Posterior vena cava (tissue), 2 donors: ENCODE measurements around the gene FAM50B. TPM values are rescaled to one million over a fixed set of nuclear protein-coding genes. Genes with fewer than 3 reads are reported as not detected.

Experiments used
- DNase-seq: peaks from one replicate; pipeline ENCODE4 v3.0.0-alpha.2; 2020; ENCODE audit warnings: low spot score
- intact Hi-C, 2 donors: fragments of 100-400 bp; cut with DNase I; formaldehyde crosslinking; loops; one replicate each; pipeline versions ENCODE4 v1.14.1 to v1.14.2; 2022 to 2023
- total RNA-seq, 2 donors: library from RNA; stranded (reverse); fragmentation: NEBNext Ultra II Directional; extraction: Animal tissue kit (Norgen Biotek cat#: 25700); gene quantifications; one replicate each; pipeline ENCODE4 v1.2.1, GENCODE V29; 2021
- donor health status: DM: yes; HTN: yes; CAD: no.
- donor health status: DM: yes; HTN: yes; CAD: no.

Gene FAM50B
- total RNA-seq, 2 donors from 2014 or later = 4.8 to 7.5 TPM

DNA sequence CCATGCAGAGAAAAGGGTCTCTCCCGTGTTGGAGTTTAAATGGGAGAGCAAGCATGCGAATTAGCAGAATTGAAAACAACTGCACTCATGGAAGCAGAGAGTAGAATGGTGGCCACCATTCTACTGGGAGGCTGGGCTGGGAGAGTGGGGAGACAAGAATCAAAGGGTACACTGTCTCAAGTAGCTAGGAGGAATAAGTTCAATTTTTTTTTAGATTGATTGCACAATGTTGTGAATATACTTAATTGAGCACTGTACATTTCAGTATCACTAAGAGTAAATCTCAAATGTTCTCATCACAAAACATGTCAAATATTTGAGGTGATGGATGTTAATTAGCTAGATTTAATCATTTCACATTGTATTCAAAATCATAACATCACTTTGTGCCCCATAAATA lies 34.6 kb upstream of the FAM50B start:
- DNase-seq = no peak
- intact Hi-C loops = no loop called here

DNA sequence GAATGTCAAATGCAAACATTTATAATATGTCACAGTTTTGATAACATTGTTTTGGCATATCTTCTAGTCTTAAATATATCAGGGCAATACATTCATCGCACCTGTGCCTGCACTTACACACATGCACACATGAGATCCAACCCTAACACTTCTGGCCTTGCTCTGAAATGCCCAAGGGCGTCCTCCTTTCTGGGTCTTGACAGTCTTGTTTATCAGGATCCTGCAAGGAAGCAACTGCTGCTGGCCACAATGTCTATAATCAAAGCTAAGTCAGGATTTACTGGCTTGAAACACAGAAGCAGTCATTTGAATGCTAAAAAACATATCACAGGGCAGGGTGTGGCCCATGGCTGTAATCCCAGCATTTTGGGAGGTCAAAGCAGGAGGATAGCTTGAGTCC lies 32.9 kb upstream of the FAM50B start:
- intact Hi-C loops = no loop called here
- DNase-seq = no peak

DNA sequence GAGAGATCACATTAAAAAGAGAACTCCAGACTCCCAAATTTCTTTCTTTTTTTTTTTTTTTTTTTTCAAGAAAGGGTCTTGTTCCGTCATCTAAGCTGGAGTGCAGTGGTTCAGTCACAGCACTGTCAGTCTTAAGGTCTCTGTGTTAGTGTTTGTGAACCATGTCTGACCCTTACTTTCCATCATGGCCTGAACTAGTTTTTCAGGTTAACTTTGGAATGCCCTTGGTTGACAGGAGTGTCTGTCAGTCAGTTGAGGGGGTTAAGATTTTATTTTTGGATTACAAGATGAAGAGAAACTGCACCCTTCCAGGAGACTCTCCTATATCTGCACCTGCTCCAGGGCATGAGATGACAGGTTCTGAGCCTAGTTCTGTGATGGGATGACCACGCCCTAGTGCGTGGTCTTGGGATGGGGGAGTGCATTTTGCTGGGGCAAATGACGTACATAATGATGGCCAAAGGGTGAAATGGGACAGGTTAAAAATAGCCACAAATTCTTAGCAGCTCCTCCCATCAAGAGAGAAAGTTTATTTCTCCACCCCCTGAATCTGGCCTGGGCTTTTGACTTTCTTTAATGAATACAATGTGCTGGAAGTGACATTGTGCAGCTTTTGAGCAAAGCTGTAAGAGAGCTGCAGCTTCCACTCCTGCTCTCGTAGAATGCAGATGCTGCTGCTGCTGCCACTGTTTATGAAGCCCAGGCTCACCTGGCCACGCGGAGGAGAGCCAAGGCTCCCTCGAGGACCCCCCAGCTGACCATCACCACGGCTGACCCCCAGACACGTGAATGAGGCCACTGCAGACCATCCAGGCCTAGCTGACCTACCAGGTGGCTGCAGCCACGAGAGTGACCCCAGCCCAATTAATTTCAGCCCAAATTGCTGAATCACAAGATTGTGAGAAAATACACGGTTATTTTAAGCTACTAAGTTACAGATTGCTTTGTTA lies 29.7 kb upstream of the FAM50B start:
- no peak for DNase-seq
- intact Hi-C loops = no loop called here

DNA sequence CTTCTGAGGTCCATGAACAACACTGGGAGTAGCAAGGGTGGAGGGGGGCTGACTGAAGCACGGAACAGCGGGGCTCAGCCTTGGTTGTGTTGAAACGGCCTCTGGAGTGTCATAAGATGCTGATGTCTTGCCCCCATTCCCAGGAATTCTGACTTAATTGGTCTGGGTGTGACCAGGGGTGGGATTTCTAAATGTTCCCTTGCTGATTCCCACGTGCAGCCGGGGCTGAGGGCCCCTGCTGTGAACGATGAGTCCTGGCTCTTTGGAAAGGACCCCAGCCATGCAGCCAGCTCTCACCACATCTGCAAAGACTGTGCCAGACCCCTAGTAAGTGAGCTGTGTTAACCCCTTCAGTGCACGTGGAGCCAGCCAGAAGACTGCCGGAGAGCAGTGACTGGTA lies 28.6 kb upstream of the FAM50B start:
- no peak for DNase-seq
- intact Hi-C loops = no loop called here

DNA sequence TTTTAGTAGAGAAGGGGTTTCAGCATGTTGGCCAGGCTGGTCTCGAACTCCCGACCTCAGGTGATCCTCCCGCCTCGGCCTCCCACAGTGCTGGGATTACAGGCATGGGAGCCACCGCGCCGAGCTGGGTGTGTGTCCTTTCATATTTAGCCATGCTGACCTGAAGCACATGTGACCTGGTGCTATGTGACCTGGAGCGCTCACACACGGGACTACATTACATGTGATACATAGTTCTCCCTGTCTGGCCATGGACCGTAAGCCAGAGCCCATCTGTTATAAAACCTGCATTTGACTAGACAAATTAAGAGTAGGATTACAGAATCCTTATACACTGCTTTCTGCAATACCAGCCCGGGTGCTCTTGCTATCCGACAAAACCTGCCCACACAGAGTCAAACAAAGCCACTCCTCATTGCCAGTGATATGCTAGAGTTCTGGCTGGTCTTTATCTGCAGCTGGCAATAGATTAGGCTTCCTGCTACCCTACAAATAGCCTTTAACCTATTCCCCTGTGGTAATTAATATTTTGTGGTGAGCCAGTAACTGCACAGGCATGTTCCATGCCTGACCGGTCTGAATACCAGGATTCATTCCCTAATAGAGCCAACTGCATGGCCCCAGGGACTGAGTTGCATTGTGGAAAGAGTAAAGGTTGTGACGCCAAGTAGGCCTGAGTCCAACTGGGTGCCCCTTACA lies 26.3 kb upstream of the FAM50B start:
- intact Hi-C loops = loop anchor here in 1 of 2 donors (1.0 kb wide), 1 partner anchor 73 kb away; no protein-coding TSS in a partner anchor
- DNase-seq = no peak

DNA sequence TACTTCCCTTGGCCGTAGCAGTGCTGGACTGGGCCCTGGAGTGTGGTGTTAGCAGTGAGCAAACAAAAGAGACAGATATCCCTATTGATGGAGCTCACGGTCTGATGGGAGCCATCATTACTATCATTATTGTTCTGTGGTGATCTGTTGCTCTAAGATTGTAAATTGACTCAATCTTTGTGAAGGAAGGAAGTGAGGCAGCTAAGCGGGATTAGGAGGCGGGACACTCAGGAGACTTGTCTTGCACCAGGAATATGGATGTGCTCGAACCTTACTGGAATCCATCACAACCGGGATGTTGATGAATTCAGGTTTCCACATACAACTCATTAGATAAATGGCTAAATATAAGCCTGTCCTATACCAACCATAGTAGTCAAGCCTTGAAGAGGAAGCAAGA lies 25.5 kb upstream of the FAM50B start:
- DNase-seq = no peak
- intact Hi-C loops = loop anchor here in 1 of 2 donors (1.0 kb wide), 1 partner anchor 73 kb away; no protein-coding TSS in a partner anchor

DNA sequence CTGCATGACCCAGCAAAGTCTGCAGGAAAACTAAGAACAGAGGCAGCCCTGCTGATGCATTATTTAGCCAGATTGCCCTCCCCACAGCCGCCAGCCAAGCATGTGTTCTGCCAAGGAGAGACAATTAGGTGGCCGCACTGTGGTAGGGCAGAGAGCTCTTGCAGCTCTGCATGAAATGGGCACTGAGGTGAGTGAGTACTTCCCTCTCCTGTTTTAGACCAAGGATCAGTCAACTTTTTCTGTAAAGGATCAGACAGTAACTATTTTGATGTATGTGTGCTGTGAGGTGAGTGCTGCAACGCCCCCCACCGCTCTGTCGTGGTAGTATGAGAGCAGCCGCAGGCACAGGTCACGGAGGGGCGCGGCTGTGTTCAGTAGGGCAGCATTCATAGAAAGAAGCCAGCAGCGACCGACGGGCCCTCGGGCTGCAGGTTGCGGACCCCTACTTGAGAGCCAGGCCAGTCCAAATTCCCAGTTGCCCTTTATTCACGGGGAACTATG lies 23.8 kb upstream of the FAM50B start:
- DNase-seq = peak; percentile 83
- intact Hi-C loops = loop anchor here in 1 of 2 donors (5.0 kb wide), 1 partner anchor 73 kb away; the partner anchor contains the start of gene PXDC1

DNA sequence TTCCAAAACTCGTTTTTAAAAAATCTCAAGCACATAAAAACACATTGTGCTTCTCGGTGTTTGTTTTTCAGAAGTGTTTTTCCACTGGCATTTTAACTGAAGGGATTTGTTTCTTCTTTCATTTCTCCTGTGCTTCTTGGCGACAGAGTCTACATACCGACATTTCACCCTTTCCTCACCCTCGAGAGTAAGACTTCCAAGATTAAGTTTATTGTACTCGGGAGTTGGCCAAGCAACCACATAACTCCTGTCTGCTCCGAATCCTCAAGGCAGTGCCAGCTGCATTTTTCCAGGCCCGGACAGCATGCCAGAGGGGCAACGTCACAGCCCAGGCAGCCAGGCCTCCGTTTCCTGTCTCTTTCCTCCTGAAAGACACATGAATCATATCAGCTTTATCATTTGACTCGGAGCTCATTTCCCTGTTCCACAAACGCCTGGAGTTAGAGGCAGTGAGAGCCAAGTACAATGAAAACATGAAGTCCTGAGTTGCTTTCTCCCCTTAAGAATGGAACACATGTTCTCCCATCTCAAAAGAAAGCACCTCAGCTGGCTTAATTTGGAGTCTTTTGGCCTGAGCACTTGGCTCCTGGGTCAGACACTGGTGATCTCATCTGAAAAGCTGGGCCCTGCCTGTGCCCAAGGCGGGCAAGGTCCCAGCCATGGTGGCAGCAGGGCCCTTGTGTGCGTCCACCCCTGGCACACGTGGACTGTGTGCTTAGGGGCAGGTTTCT lies 23.2 kb upstream of the FAM50B start:
- intact Hi-C loops = loop anchor here in 1 of 2 donors (5.0 kb wide), 1 partner anchor 74 kb away; the partner anchor contains the start of gene PXDC1
- DNase-seq = peak; percentile 97

DNA sequence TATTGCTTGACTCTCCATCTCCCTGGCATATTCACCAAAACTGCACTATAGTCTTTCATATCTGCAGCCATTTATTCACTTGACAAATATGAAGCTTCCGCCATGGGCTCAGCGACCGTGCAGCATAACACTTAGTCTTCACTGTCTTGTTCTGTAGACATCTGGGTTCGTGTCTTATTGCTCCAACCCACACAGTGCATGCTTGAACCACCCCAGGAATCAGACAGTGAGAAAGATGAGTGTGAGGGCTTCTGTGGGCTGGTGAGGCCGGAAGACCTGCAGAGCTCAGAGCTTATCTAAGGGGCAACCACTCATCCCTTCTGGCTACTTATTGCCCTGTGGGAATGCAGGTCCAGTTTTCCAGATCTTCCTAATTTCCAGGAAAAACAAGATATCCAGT lies 19.9 kb upstream of the FAM50B start:
- no peak for DNase-seq
- intact Hi-C loops = loop anchor here in 1 of 2 donors (5.0 kb wide), 1 partner anchor 77 kb away; the partner anchor contains the start of gene PXDC1

DNA sequence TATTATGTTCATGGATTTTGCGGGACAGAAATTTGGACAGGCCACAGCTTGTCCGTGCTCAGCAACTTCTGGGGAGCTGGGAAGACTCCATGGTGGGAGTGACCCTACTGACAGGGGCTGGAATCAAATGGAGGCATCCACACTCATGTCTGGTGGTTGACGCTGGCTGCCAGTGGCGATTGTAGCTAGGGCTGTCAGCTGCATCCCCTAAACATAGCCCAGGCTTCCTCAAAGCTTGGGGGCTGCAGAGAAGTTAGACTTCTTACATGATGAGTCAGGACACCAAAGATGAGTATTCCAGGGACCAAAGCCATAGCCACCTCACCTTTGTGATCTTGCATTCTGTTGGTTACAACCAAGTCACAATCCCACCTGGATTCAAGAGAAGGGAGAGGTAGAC lies 18.4 kb upstream of the FAM50B start:
- intact Hi-C loops = no loop called here
- no peak for DNase-seq

DNA sequence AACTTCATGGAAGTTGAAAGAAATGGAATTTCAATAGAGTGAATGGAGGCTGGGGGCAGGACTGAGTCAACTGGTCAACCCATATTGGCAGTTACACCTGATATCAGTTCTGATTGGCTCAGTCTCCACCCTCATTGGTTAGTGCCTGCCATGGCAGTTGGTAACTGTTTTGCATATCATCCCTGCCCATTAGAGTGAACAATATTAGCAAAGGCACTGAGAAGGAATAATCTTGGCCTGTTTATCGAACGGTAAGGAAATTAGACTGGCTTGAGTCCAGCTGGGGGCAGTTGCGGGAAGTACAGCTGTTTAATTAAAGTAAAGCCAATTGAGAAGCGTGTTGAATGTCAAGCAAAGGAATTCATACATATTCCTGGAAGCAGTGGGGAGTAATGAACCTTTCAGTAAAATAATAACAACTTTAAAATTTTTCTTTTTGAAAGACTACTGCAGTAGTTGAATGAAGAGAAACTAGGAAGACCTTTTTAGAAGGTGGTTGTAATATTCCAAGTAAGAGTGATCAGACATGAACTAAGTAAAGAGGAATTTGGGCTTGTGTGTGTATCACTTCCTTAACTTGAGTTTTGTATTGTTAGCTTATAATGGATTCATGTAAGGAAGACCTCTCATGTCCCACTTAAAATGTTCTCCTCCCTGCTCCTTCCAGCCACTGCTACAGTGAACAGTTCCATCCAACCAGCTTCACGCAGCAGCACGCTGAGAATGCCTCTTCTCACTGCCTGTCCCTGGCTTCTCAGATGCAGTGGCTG lies 17.2 kb upstream of the FAM50B start:
- no peak for DNase-seq
- intact Hi-C loops = no loop called here

DNA sequence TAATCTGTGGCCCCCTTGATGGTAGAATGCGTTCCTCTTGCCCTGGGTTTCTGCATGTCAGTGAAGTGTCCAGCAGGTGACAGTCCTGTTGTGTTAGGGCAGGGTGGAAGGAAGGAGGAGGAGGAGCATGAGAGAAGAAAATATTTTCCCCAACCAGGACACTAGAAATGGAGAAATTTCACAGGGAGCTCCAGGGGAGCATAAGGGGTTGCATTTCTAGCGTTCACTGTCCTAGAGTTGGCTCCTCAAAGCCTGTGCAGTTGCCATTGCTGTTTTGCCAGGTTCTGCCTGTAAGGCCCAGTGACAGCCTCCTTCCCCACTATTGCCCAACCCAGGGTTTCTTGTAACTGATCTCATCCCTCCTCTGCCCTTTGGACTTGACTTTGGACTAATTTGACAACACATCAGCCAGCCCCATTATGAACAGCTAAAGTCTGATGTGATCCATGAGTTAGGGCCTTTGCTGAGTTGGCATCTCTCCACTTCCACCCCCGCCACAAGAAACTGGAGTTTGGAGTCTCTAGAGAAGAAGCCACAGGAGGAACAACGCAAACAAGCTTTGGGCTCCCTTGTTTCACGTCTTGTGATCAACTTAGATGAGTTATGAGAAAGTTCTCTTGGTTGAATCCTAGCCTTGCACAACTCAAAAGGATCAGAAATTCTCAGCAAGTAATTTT lies 14.0 kb upstream of the FAM50B start:
- peak; percentile 90 for DNase-seq

DNA sequence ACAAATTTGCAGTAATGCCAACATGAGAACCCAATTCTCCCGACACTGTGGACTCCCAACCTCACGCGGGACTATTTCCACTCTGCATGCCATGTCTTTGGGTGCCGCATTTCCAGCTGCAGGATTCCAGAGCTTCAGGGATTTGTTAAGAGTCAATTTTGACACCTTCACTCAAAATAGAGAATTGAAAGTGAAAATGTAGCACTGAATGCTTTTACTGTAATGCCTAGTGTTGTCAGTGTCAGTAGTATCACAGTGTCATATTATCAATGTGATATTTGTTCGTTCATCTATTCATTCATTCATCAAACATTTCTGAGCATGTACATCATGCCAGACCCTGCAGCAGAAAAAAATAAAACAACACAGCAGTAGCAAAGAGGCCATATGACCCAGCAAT lies 13.4 kb upstream of the FAM50B start:
- intact Hi-C loops = loop anchor here in 1 of 2 donors (5.0 kb wide), 1 partner anchor 1032 kb away; no protein-coding TSS in a partner anchor
- DNase-seq = no peak

More for the DNA sequence above, 14.0 kb upstream of the FAM50B start:
- intact Hi-C loops = loop anchor here in 1 of 2 donors (5.0 kb wide), 1 partner anchor 1032 kb away; no protein-coding TSS in a partner anchor

DNA sequence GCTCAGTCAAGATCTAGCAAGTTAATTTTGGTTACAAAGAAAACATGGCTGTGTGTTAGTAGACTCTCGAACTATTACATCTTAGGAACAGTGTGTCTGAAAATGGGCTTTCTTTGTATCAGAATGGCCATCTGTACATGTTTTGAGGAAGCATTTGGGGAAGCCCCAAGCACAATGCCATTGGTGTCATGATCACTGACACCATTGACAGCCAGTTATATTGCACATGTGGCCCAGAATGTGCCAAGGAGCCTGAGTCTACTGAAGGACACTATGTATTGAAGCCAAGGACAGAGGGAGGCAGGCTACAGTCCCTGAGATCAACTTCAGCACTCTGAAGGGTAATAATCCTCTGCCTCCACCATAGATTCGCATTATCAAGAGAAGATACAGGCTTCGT lies 12.6 kb upstream of the FAM50B start:
- intact Hi-C loops = loop anchor here in 1 of 2 donors (5.0 kb wide), 1 partner anchor 1031 kb away; no protein-coding TSS in a partner anchor
- no peak for DNase-seq

DNA sequence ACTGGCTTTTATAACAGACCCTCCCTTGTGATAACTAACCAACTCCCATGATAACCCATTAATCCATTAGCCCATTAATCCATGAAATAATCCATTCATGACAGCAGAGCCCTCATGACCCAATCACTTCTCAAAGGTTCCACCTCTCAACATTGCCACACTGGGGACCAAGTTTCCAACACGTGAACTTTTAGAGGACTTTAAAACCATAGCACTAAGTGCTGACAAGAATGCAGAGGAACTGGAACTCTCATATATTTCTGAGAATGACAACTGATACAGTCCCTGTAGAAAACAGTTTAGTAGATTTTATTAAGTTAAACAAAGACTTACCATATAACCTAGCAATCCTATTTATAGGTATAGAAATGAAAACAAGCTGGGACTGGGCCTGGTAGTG lies 11.4 kb upstream of the FAM50B start:
- no peak for DNase-seq
- intact Hi-C loops = loop anchor here in 1 of 2 donors (5.0 kb wide), 1 partner anchor 1030 kb away; no protein-coding TSS in a partner anchor

DNA sequence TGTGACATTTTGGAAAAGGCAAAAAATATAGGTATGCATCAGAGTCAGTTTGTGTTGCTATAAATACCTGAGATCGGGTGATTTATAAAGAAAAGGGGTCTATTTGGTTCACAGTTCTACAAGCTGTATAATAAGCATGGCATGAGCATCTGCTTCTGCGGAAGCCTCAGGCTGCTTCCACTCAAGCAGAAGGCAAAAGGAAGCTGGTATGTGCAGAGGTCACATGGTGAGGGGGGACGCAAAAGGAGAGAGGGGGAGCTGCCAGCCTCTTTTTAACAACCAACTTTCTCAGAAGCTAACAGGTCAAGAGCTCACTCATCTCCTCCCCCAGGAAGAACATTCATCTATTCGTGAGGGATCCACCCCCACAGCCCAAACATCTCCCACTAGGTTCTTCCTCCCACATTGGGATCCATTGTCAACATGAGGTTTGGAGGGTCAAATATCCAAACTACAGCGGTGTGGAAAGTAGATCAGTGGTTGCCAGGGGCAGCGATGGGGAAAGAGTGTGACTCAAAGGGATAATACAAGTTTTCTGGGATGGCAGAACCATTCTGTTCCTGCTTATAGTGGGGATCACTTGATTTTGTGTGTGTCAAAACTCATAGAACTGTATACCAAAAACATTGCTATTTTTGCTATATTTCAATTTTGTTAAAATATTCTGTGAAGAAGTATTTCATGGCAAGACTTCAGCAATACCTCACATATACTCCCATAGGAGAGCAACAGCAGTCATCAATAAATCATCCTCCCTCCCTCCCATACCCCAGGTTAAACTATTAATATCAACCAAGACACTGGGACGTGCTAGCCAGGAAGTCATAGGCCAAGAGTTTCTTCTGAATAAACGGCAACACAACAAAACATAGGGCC lies 9.9 kb upstream of the FAM50B start:
- DNase-seq = no peak
- intact Hi-C loops = loop anchor here in 1 of 2 donors (5.0 kb wide), 1 partner anchor 1028 kb away; no protein-coding TSS in a partner anchor

DNA sequence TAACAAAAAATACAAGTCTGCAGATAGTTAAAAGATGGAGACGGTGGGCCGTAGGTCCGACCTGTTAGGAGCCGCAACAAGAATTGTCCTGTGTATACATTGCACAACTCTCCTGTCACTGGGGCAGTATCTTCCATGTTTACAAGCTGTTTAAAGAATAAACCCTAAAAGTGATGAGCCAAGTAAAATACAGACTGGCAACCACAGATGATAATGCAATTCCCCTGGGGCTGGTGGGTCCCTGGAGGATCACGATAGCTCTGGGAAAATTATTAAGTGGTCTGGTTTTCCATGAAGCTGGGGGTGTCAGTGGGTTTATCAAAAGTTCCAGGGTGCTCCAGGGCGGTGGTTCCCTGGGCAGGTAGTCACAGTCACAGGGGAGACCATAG lies 8.1 kb upstream of the FAM50B start:
- intact Hi-C loops = loop anchor here in 1 of 2 donors (5.0 kb wide), 1 partner anchor 94 kb away; no protein-coding TSS in a partner anchor
- DNase-seq = no peak
